IgD-negative memory B cell (primary cell): ENCODE results near the gene EIF4E2. TPM values are rescaled to one million over a fixed set of nuclear protein-coding genes. Genes with fewer than 3 reads are reported as not detected.

Experiments
- H3K27ac Mint-ChIP-seq, 3 donors: one replicate each; pipeline ENCODE4 v1.8.0; 2020 to 2022; ENCODE audit warnings: mild to moderate bottlenecking in 3 of 3, mixed read lengths in 3 of 3, moderate library complexity in 1 of 3
- H3K27me3 Mint-ChIP-seq: one replicate; pipeline ENCODE4 v1.8.0; 2021; ENCODE audit warnings: mixed read lengths
- H3K36me3 Mint-ChIP-seq: one replicate; pipeline ENCODE4 v1.8.0; 2020; ENCODE audit warnings: mild to moderate bottlenecking, mixed read lengths
- H3K4me1 Mint-ChIP-seq, 3 donors: one replicate each; pipeline ENCODE4 v1.8.0; 2020 to 2022; ENCODE audit warnings: mixed read lengths in 3 of 3, mild to moderate bottlenecking in 1 of 3
- H3K4me3 Mint-ChIP-seq, 4 donors: one replicate each; pipeline ENCODE4 v1.8.0; 2020 to 2022; ENCODE audit warnings: mild to moderate bottlenecking in 4 of 4, mixed read lengths in 4 of 4, moderate library complexity in 3 of 4
- H3K9me3 Mint-ChIP-seq, 3 donors: one replicate each; pipeline ENCODE4 v1.8.0; 2020 to 2021; ENCODE audit warnings: mixed read lengths in 3 of 3, mild to moderate bottlenecking in 1 of 3
- polyA plus RNA-seq: library from polyadenylated mRNA; unstranded; fragments of 300-500 nt; fragmentation: Illumina TruSeq; gene quantifications from one replicate; pipeline ENCODE4 v1.2.3, GENCODE V29; 2021

Gene EIF4E2
- polyA plus RNA-seq, 1 donor from 2014 or later = 55.3 TPM

GRCh38 chr2:232539298-232540231, 10.9 kb upstream of the EIF4E2 start, which contains the start of gene CHRNG:
Gene CHRNG (plus strand): TSS chr2:232539692. CDS start chr2:232539748, 56 bp downstream.
- H3K27me3 Mint-ChIP-seq = peaks cover 19% of the 10 kb centered on the region
- H3K9me3 Mint-ChIP-seq = peaks cover 0 to 5% (median 2%) of the 10 kb centered on the region in 3 donors
- no peak within 1 kb of the TSS for H3K4me3 Mint-ChIP-seq
- peaks cover 0 to 7% (median 4%) of the 10 kb centered on the region in 3 donors for H3K4me1 Mint-ChIP-seq
- no peaks in the 10 kb centered on the region for H3K36me3 Mint-ChIP-seq
- H3K27ac Mint-ChIP-seq = peak within 1 kb of the TSS in 1 of 3 donors; percentile 27

GRCh38 chr2:232540441-232541041, 9.9 kb upstream of the EIF4E2 start:
- Mint-ChIP-seq H3K27ac (no peak overlapping the region), H3K27me3 (peaks cover 19% of the 10 kb centered on the region), H3K4me3 (no peak overlapping the region), H3K4me1 (peaks cover 0 to 8% (median 4%) of the 10 kb centered on the region in 3 donors), H3K9me3 (peaks cover 0 to 5% (median 2%) of the 10 kb centered on the region in 3 donors), H3K36me3 (no peaks in the 10 kb centered on the region)

GRCh38 chr2:232541195-232541960, 9.1 kb upstream of the EIF4E2 start:
- H3K4me1 Mint-ChIP-seq = peaks cover 0 to 9% (median 4%) of the 10 kb centered on the region in 3 donors
- H3K27me3 Mint-ChIP-seq = peaks cover 17% of the 10 kb centered on the region
- H3K27ac Mint-ChIP-seq = no peak overlapping the region
- no peak overlapping the region for H3K4me3 Mint-ChIP-seq
- H3K36me3 Mint-ChIP-seq = no peaks in the 10 kb centered on the region
- H3K9me3 Mint-ChIP-seq = peaks cover 0 to 3% (median 2%) of the 10 kb centered on the region in 3 donors

- Mint-ChIP-seq H3K27me3 (peaks cover 10% of the 10 kb centered on the region), H3K9me3 (no peaks in the 10 kb centered on the region), H3K36me3 (no peaks in the 10 kb centered on the region), H3K4me3 (no peak overlapping the region), H3K4me1 (peaks cover 0 to 12% (median 5%) of the 10 kb centered on the region in 3 donors), H3K27ac (no peak overlapping the region)
Observed at GRCh38 chr2:232541961-232542714, 8.4 kb upstream of the EIF4E2 start.

- H3K27ac Mint-ChIP-seq = no peak overlapping the region
- H3K9me3 Mint-ChIP-seq = no peaks in the 10 kb centered on the region
- peaks cover 0 to 17% (median 6%) of the 10 kb centered on the region in 3 donors for H3K4me1 Mint-ChIP-seq
- no peak overlapping the region for H3K4me3 Mint-ChIP-seq
- no peaks in the 10 kb centered on the region for H3K36me3 Mint-ChIP-seq
- peaks cover 5% of the 10 kb centered on the region for H3K27me3 Mint-ChIP-seq
Observed at GRCh38 chr2:232542715-232543467, 7.6 kb upstream of the EIF4E2 start.

DNA sequence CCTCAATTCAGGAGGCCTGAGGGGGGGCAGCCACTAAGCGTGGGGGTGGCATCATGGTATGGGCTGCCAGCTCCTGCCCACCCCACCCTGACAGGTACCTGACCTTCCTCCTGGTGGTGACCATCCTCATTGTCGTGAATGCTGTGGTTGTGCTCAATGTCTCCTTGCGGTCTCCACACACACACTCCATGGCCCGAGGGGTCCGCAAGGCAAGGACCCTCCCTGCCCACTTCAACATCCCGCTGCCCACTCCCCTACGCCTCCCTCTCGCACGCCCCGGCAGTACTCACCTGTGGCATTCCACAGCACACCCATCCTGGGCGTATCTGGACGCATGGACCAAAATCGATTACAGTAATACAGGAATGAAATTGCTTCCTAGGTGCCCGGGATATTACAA, 7.0 kb upstream of the EIF4E2 start:
- H3K4me3 Mint-ChIP-seq = peak overlapping the region in 1 of 4 donors; percentile 9
- no peaks in the 10 kb centered on the region for H3K27me3 Mint-ChIP-seq
- peaks cover under 1% of the 10 kb centered on the region for H3K36me3 Mint-ChIP-seq
- no peak overlapping the region for H3K27ac Mint-ChIP-seq
- H3K9me3 Mint-ChIP-seq = no peaks in the 10 kb centered on the region
- peaks cover 6 to 17% (median 6%) of the 10 kb centered on the region in 3 donors for H3K4me1 Mint-ChIP-seq

- peaks cover 3% of the 10 kb centered on the region for H3K36me3 Mint-ChIP-seq
- H3K27ac Mint-ChIP-seq = no peak overlapping the region
- H3K9me3 Mint-ChIP-seq = no peaks in the 10 kb centered on the region
- peaks cover 12 to 23% (median 12%) of the 10 kb centered on the region in 3 donors for H3K4me1 Mint-ChIP-seq
- H3K4me3 Mint-ChIP-seq = peak overlapping the region in 1 of 4 donors; percentile 9
- H3K27me3 Mint-ChIP-seq = no peaks in the 10 kb centered on the region
Observed at GRCh38 chr2:232543928-232544631, 6.4 kb upstream of the EIF4E2 start.

GRCh38 chr2:232544674-232545073, 5.8 kb upstream of the EIF4E2 start:
- Mint-ChIP-seq H3K27ac (no peak overlapping the region), H3K27me3 (no peaks in the 10 kb centered on the region), H3K9me3 (no peaks in the 10 kb centered on the region), H3K4me3 (peak overlapping the region in 1 of 4 donors; percentile 52), H3K36me3 (peaks cover 3% of the 10 kb centered on the region), H3K4me1 (peaks cover 13 to 29% (median 15%) of the 10 kb centered on the region in 3 donors)

DNA sequence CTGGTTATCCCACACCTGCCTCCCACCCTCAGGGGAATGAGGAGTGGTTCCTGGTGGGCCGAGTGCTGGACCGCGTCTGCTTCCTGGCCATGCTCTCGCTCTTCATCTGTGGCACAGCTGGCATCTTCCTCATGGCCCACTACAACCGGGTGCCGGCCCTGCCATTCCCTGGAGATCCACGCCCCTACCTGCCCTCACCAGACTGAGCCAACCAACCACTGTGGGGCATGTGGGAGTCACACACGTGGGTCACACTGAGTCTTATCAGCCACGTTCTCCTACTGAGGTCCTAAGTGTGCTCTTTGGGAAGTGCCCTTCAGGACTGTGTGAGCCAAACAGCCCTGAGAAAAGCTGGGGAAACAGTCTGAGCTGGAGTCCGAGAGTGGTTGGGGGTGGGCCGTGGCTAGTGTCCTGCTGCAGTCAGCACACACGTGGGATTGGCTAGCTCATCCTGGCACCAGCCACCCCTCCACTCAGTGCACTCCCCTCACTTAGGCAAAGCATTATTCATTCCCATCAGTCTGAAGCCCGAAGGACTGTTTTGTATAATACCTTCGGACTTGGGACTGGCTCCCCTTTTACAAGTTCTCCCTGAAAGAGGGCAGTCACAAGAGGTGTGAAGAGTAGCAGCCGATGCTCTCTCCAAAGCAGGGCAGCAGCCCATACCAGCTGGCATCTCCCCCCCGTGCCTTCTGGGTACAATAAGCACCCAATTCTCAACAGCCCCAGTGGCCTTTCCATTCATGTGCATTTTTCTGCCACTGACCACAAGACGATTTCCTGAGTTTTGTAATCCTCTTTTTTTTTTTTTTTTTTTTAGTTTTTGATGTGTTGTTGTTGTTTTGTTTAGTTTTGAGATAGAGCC, 4.7 kb upstream of the EIF4E2 start:
- peak overlapping the region in 2 of 4 donors; percentile 47 to 49 for H3K4me3 Mint-ChIP-seq
- H3K9me3 Mint-ChIP-seq = peaks cover 0 to 2% (median 0%) of the 10 kb centered on the region in 3 donors
- H3K4me1 Mint-ChIP-seq = peaks cover 17 to 31% (median 18%) of the 10 kb centered on the region in 3 donors
- H3K27ac Mint-ChIP-seq = peak overlapping the region in 1 of 3 donors; percentile 13
- H3K27me3 Mint-ChIP-seq = no peaks in the 10 kb centered on the region
- peaks cover 3% of the 10 kb centered on the region for H3K36me3 Mint-ChIP-seq

- Mint-ChIP-seq H3K4me1 (peaks cover 27 to 42% (median 35%) of the 10 kb centered on the region in 3 donors), H3K27ac (peak overlapping the region in 1 of 3 donors; percentile 27), H3K27me3 (no peaks in the 10 kb centered on the region), H3K36me3 (peaks cover 3% of the 10 kb centered on the region), H3K4me3 (peak overlapping the region in 1 of 4 donors; percentile 48), H3K9me3 (peaks cover 0 to 2% (median 0%) of the 10 kb centered on the region in 3 donors)
Observed at GRCh38 chr2:232547991-232548390, 2.5 kb upstream of the EIF4E2 start.

DNA sequence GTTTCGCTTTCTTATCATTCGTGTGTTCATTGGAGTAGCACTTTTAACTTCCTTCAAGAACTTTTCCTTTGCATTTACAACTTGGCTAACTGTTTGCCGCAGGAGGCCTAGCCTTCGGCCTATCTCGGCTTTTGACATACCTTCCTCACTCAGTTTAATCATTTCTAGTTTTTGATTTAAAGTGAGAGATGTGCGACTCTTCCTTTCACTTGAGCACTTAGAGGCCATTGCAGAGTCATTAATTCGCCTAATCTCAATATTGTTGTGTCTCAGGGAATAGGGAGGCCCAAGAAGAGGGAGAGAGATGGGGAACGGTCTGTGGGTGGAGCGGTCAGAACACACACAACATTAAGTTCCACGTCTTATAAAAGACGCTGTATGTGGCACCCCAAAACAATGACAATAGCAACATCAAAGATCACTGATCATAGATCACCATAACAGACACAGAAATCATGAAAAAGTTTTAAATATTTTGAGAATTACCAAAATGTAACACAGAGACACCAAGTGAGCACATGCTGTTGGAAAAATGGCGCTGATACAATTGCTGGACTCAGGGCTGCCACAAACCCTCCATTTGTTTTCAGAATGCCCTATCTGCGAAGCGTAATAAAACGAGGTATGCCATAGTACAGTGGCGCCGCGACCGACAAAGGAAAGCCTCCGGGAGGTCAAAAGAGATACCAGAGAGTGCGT, 685 bp upstream of the EIF4E2 start:
- H3K36me3 Mint-ChIP-seq = peaks cover 3% of the 10 kb centered on the region
- peaks cover 36 to 52% (median 49%) of the 10 kb centered on the region in 3 donors for H3K4me1 Mint-ChIP-seq
- H3K27ac Mint-ChIP-seq = peak overlapping the region; percentile 99 to 100 (median 99)
- no peaks in the 10 kb centered on the region for H3K27me3 Mint-ChIP-seq
- H3K9me3 Mint-ChIP-seq = peaks cover 0 to 2% (median 0%) of the 10 kb centered on the region in 3 donors
- peak overlapping the region; percentile 99 to 100 (median 99) for H3K4me3 Mint-ChIP-seq

DNA sequence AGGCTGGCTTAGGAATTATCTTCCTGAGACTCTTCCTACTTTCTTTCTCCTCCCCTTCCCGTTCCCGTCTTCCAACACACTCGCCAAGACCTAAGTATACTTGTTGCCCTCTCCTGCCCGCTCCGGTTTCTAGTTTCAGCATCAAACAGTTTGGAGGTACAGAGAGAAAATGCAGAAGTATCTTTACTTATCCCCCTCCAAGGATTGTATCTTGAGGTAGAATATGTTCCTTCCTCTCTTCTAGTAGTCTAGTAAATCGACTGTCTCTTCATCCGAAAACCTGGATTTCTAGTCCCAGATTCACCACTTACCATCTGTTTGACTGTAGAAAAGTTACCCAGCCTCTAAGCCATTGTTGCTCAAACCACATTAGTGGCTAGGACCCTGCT, 755 bp downstream of the EIF4E2 start:
- Mint-ChIP-seq H3K27me3 (no peaks in the 10 kb centered on the region), H3K36me3 (peaks cover 3% of the 10 kb centered on the region), H3K9me3 (peaks cover 0 to 2% (median 0%) of the 10 kb centered on the region in 3 donors), H3K4me1 (peaks cover 41 to 61% (median 50%) of the 10 kb centered on the region in 3 donors), H3K27ac (peak overlapping the region; percentile 99 to 100 (median 99)), H3K4me3 (peak overlapping the region; percentile 99 to 100 (median 99))
